ENCODE measurements around the gene EXOC2. TPM values are rescaled to one million over a fixed set of nuclear protein-coding genes. Genes with fewer than 3 reads are reported as not detected.

The EXOC2 gene
- total and polyA plus RNA-seq, 2 of the 13 experiments (the other 11 are each of a cell fraction or from before 2014, with no cell fraction given) = 12.6 to 22.9 TPM

DNA sequence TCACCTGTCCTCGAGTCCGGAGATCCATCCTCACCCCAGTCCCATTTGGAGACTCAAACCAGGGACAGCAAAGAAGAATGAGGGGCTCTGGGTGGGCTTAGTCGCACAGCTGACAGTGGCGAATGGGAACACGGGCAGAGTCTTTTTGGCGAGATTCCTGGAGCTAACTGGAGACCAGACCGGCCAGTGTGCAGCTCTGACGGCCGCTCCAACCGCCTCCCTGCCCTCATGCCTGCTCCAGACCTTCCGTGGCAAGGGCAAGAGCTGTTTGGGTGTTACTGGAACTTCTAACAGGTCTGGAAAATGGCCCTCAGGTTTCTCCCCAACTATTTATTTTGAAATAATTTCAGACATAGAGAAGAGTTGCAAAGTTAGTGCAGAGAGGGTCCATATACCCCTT lies 225.8 kb downstream of the EXOC2 start (continued):
- TF ChIP-seq REST (IDR thresholded peaks at IDR 0.05; ENCODE audit: borderline replicate concordance in 1 of 2, low read depth in 1 of 2, low read length in 2 of 2) = no peak
- TF ChIP-seq TBX2 (CRISPR knock-in tag; IDR thresholded peaks at IDR 0.05; ENCODE audit: borderline replicate concordance) = no peak
- TF ChIP-seq ZNF619 (CRISPR knock-in tag; IDR thresholded peaks at IDR 0.05) = no peak
- no peak for TF ChIP-seq MBNL3 (CRISPR knock-in tag; conservative IDR thresholded peaks at IDR 0.05)
- no peak for TF ChIP-seq SOX5 (CRISPR knock-in tag; IDR thresholded peaks at IDR 0.05; ENCODE audit: borderline replicate concordance)
- no peak for TF ChIP-seq SNAPC2 (CRISPR knock-in tag; IDR thresholded peaks at IDR 0.05)
- no peak for TF ChIP-seq ZNF816 (CRISPR knock-in tag; IDR thresholded peaks at IDR 0.05; ENCODE audit: borderline replicate concordance)
- TF ChIP-seq, protein P1, sequence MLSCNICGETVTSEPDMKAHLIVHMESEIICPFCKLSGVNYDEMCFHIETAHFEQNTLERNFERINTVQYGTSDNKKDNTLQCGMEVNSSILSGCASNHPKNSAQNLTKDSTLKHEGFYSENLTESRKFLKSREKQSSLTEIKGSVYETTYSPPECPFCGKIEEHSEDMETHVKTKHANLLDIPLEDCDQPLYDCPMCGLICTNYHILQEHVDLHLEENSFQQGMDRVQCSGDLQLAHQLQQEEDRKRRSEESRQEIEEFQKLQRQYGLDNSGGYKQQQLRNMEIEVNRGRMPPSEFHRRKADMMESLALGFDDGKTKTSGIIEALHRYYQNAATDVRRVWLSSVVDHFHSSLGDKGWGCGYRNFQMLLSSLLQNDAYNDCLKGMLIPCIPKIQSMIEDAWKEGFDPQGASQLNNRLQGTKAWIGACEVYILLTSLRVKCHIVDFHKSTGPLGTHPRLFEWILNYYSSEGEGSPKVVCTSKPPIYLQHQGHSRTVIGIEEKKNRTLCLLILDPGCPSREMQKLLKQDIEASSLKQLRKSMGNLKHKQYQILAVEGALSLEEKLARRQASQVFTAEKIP (CRISPR knock-in tag; IDR thresholded peaks at IDR 0.05; ENCODE audit: borderline replicate concordance) = no peak

- H3K27me3 ChIP-seq (ENCODE audit: control insufficient read depth in 1 of 2, insufficient read depth in 2 of 2, low read length in 2 of 2) = peaks cover 3 to 68% of the 10 kb centered on the region in 2 experiments; a peak in 4 of 5 replicates
- POLR2A ChIA-PET = no interaction called here
- DNase-seq (ENCODE audit: low spot score) = no peak
- no peak overlapping the region for H3K27ac ChIP-seq (ENCODE audit: extremely low read length, insufficient read depth, low read length)
- H3K4me1 ChIP-seq (ENCODE audit: insufficient read depth, low read length) = no peaks in the 10 kb centered on the region
- in situ Hi-C loops (cut with HindIII; ENCODE audit: extremely low pct_ligation_motif_present, low pct_unique_long_range_greater_than_20kb) (no loop called here), intact Hi-C loops (cut with micrococcal nuclease; ENCODE audit: unreplicated experiment) (no loop called here)
- H3K9me3 ChIP-seq (ENCODE audit: low read length) = no peaks in the 10 kb centered on the region
- no peak overlapping the region for H3K4me3 ChIP-seq (replicated peaks in 1 of 3; ENCODE audit: insufficient read depth in 1 of 3, low read depth in 2 of 3, low read length in 3 of 3)
- no peak overlapping the region for H3K9ac ChIP-seq (ENCODE audit: insufficient read depth, low read depth, low read length)
- no peak; the same call in 2 of the 3 replicates for ATAC-seq
- WGBS (ENCODE audit: low lambda C conversion rate) = 40% methylated on average over 18 of the region's 18 CpGs
- TF ChIP-seq, protein P2, sequence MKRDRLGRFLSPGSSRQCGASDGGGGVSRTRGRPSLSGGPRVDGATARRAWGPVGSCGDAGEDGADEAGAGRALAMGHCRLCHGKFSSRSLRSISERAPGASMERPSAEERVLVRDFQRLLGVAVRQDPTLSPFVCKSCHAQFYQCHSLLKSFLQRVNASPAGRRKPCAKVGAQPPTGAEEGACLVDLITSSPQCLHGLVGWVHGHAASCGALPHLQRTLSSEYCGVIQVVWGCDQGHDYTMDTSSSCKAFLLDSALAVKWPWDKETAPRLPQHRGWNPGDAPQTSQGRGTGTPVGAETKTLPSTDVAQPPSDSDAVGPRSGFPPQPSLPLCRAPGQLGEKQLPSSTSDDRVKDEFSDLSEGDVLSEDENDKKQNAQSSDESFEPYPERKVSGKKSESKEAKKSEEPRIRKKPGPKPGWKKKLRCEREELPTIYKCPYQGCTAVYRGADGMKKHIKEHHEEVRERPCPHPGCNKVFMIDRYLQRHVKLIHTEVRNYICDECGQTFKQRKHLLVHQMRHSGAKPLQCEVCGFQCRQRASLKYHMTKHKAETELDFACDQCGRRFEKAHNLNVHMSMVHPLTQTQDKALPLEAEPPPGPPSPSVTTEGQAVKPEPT (CRISPR knock-in tag; IDR thresholded peaks at IDR 0.05; ENCODE audit: low read depth) = no peak
- TF ChIP-seq HBP1 (CRISPR knock-in tag; IDR thresholded peaks at IDR 0.05; ENCODE audit: low read depth) (no peak), ZNF841 (CRISPR knock-in tag; IDR thresholded peaks at IDR 0.05; ENCODE audit: borderline replicate concordance) (no peak), ZNF619 (CRISPR knock-in tag; IDR thresholded peaks at IDR 0.05) (no peak), ZNF317 (CRISPR knock-in tag; IDR thresholded peaks at IDR 0.05) (no peak), CREM (IDR thresholded peaks at IDR 0.05) (no peak), CREM (CRISPR knock-in tag; IDR thresholded peaks at IDR 0.05) (no peak)
- BruUV-seq (replicated peaks) = no TSS peak
- no peaks in the 10 kb centered on the region for H3K79me2 ChIP-seq (ENCODE audit: insufficient read depth, low read length)
- CTCF ChIA-PET (ENCODE audit: low intra/inter-chr PET ratio, low total read pairs) = no interaction called here
- no peak for FAIRE-seq
- H2AFZ ChIP-seq (ENCODE audit: low read length) = no peak overlapping the region
- H3K4me2 ChIP-seq (ENCODE audit: low read depth, low read length) = no peak overlapping the region
- no peaks in the 10 kb centered on the region for H4K20me1 ChIP-seq (ENCODE audit: insufficient read depth, low read length)
- H3K36me3 ChIP-seq (replicated peaks in 1 of 2; ENCODE audit: control insufficient read depth in 1 of 2, insufficient read depth in 2 of 2, low read length in 2 of 2) = no peaks in the 10 kb centered on the region; a peak in 1 of 5 replicates
These were observed 226.4 kb downstream of the EXOC2 start for GRCh38 chr6:466564-466963.

Data from HepG2 (cell line).